Stimulated activated naive B cell treated with anti-CD40 and anti-IgM and Interleukin-4, amounts not matched to agents 10 μg/mL and 1 μg/mL and 100 μg/mL, for 72 hours (primary cell): ENCODE measurements around the gene LRFN5.
"Not testable (repeated sequence)": the region's sequence is repeated elsewhere in the genome, so short reads cannot be mapped to it uniquely, and the experiment has no call there.

Experiments used
- ATAC-seq, 2 donors: fragments of 150-1000 bp; cut with Tn5 transposase; replicated peaks; 2 replicates each; pipeline ENCODE4 v1.10.0; 2021; ENCODE audit warnings: moderate library complexity in 1 of 2
- DNase-seq: peaks from one replicate; pipeline ENCODE4 v3.0.0; 2021
- H3K27ac Mint-ChIP-seq: one replicate; pipeline ENCODE4 v1.8.0; 2022; ENCODE audit warnings: mild to moderate bottlenecking, mixed read lengths
- H3K27me3 Mint-ChIP-seq, 2 donors: one replicate each; pipeline ENCODE4 v1.8.0; 2022; ENCODE audit warnings: mixed read lengths in 2 of 2
- H3K36me3 Mint-ChIP-seq, 2 donors: one replicate each; pipeline ENCODE4 v1.8.0; 2022; ENCODE audit warnings: mixed read lengths in 2 of 2, mild to moderate bottlenecking in 1 of 2
- H3K4me1 Mint-ChIP-seq, 2 donors: one replicate each; pipeline ENCODE4 v1.8.0; 2022; ENCODE audit warnings: mixed read lengths in 2 of 2, mild to moderate bottlenecking in 1 of 2
- H3K4me3 Mint-ChIP-seq, 2 donors: one replicate each; pipeline ENCODE4 v1.8.0; 2022; ENCODE audit warnings: mild to moderate bottlenecking in 2 of 2, mixed read lengths in 2 of 2, moderate library complexity in 1 of 2
- H3K9me3 Mint-ChIP-seq, 2 donors: one replicate each; pipeline ENCODE4 v1.8.0; 2022; ENCODE audit warnings: mixed read lengths in 2 of 2, mild to moderate bottlenecking in 1 of 2

Gene LRFN5

GRCh38 chr14:41606532-41607303 is at the start of gene LRFN5:
Gene LRFN5 (plus strand): TSS chr14:41606876.
- DNase-seq: no peak
- no peaks in the 10 kb centered on the region for H3K36me3 Mint-ChIP-seq
- H3K9me3 Mint-ChIP-seq: no peaks in the 10 kb centered on the region
- H3K4me3 Mint-ChIP-seq: peak within 1 kb of the TSS; percentile 69 to 76
- H3K27me3 Mint-ChIP-seq: peaks cover 69 to 80% of the 10 kb centered on the region in 2 donors
- peak within 1 kb of the TSS; percentile 81 for H3K27ac Mint-ChIP-seq
- peak; percentile 42 to 49 for ATAC-seq
- peaks cover 25 to 35% of the 10 kb centered on the region in 2 donors for H3K4me1 Mint-ChIP-seq

GRCh38 chr14:41558490-41558889 is 48.2 kb upstream of the LRFN5 start:
- Mint-ChIP-seq H3K4me3 (no peak overlapping the region), H3K36me3 (no peaks in the 10 kb centered on the region), H3K4me1 (no peaks in the 10 kb centered on the region), H3K9me3 (peaks cover 0 to 1% of the 10 kb centered on the region in 2 donors), H3K27ac (no peak overlapping the region), H3K27me3 (no peaks in the 10 kb centered on the region)
- no peak for DNase-seq
- ATAC-seq: no peak

- H3K4me3 Mint-ChIP-seq, H3K27ac Mint-ChIP-seq, ATAC-seq, H3K36me3 Mint-ChIP-seq, H3K27me3 Mint-ChIP-seq, H3K4me1 Mint-ChIP-seq, H3K9me3 Mint-ChIP-seq, DNase-seq: not testable (repeated sequence)
Observed at GRCh38 chr14:41566864-41567263, 39.8 kb upstream of the LRFN5 start.

- ATAC-seq (no peak), DNase-seq (no peak)
- H3K4me1 Mint-ChIP-seq: no peaks in the 10 kb centered on the region
- no peaks in the 10 kb centered on the region for H3K27me3 Mint-ChIP-seq
- no peaks in the 10 kb centered on the region for H3K36me3 Mint-ChIP-seq
- peaks cover 2 to 6% of the 10 kb centered on the region in 2 donors for H3K9me3 Mint-ChIP-seq
- H3K27ac Mint-ChIP-seq: no peak overlapping the region
- H3K4me3 Mint-ChIP-seq: no peak overlapping the region
Observed at GRCh38 chr14:41568979-41569378, 37.7 kb upstream of the LRFN5 start.

GRCh38 chr14:41570415-41571155 is 36.1 kb upstream of the LRFN5 start:
- H3K4me1 Mint-ChIP-seq: no peaks in the 10 kb centered on the region
- ATAC-seq (no peak), DNase-seq (no peak)
- H3K36me3 Mint-ChIP-seq: no peaks in the 10 kb centered on the region
- peaks cover 4 to 6% of the 10 kb centered on the region in 2 donors for H3K9me3 Mint-ChIP-seq
- no peak overlapping the region for H3K4me3 Mint-ChIP-seq
- no peaks in the 10 kb centered on the region for H3K27me3 Mint-ChIP-seq
- H3K27ac Mint-ChIP-seq: no peak overlapping the region

- ATAC-seq: no peak
- H3K27me3 Mint-ChIP-seq: peaks cover 5 to 10% of the 10 kb centered on the region in 2 donors
Observed at GRCh38 chr14:41586237-41586636, 20.4 kb upstream of the LRFN5 start.

GRCh38 chr14:41597647-41598046 is 9.0 kb upstream of the LRFN5 start:
- peaks cover 5 to 8% of the 10 kb centered on the region in 2 donors for H3K27me3 Mint-ChIP-seq

More at GRCh38 chr14:41586237-41586636, 20.4 kb upstream of the LRFN5 start:
- DNase-seq: no peak
- H3K4me3 Mint-ChIP-seq: no peak overlapping the region
- no peaks in the 10 kb centered on the region for H3K9me3 Mint-ChIP-seq
- no peaks in the 10 kb centered on the region for H3K36me3 Mint-ChIP-seq
- H3K4me1 Mint-ChIP-seq: no peaks in the 10 kb centered on the region
- H3K27ac Mint-ChIP-seq: no peak overlapping the region

GRCh38 chr14:41599805-41600385 is 6.8 kb upstream of the LRFN5 start:
- H3K27me3 Mint-ChIP-seq: peaks cover 16 to 20% of the 10 kb centered on the region in 2 donors
- not testable (repeated sequence) for H3K4me1 Mint-ChIP-seq, H3K36me3 Mint-ChIP-seq, H3K27ac Mint-ChIP-seq, H3K4me3 Mint-ChIP-seq, ATAC-seq, H3K9me3 Mint-ChIP-seq, DNase-seq

More at GRCh38 chr14:41597647-41598046, 9.0 kb upstream of the LRFN5 start:
- ATAC-seq (no peak), DNase-seq (no peak)
- Mint-ChIP-seq H3K27ac (no peak overlapping the region), H3K4me3 (no peak overlapping the region), H3K9me3 (peaks cover 0 to 3% of the 10 kb centered on the region in 2 donors), H3K4me1 (no peaks in the 10 kb centered on the region), H3K36me3 (no peaks in the 10 kb centered on the region)

- ATAC-seq (no peak), DNase-seq (no peak)
- no peak overlapping the region for H3K27ac Mint-ChIP-seq
- no peak overlapping the region for H3K4me3 Mint-ChIP-seq
- H3K4me1 Mint-ChIP-seq: peaks cover 25 to 35% of the 10 kb centered on the region in 2 donors
- peaks cover 58 to 68% of the 10 kb centered on the region in 2 donors for H3K27me3 Mint-ChIP-seq
- no peaks in the 10 kb centered on the region for H3K36me3 Mint-ChIP-seq
- H3K9me3 Mint-ChIP-seq: no peaks in the 10 kb centered on the region
Observed at GRCh38 chr14:41604721-41605531, 1.8 kb upstream of the LRFN5 start.

GRCh38 chr14:41605550-41606281 is 960 bp upstream of the LRFN5 start:
- Mint-ChIP-seq H3K4me3 (peak overlapping the region in 1 of 2 donors; percentile 13), H3K27me3 (peaks cover 63 to 72% of the 10 kb centered on the region in 2 donors), H3K27ac (peak overlapping the region; percentile 81), H3K9me3 (no peaks in the 10 kb centered on the region), H3K4me1 (peaks cover 25 to 35% of the 10 kb centered on the region in 2 donors), H3K36me3 (no peaks in the 10 kb centered on the region)
- peak in 1 of 2 donors; percentile 15 for ATAC-seq
- DNase-seq: no peak

GRCh38 chr14:41606282-41606531 is 469 bp upstream of the LRFN5 start:
- peaks cover 25 to 35% of the 10 kb centered on the region in 2 donors for H3K4me1 Mint-ChIP-seq
- no peaks in the 10 kb centered on the region for H3K36me3 Mint-ChIP-seq
- ATAC-seq: no peak
- no peaks in the 10 kb centered on the region for H3K9me3 Mint-ChIP-seq
- no peak for DNase-seq
- H3K4me3 Mint-ChIP-seq: peak overlapping the region; percentile 62 to 69
- H3K27me3 Mint-ChIP-seq: peaks cover 66 to 75% of the 10 kb centered on the region in 2 donors
- peak overlapping the region; percentile 51 for H3K27ac Mint-ChIP-seq

- Mint-ChIP-seq H3K9me3 (no peaks in the 10 kb centered on the region), H3K36me3 (no peaks in the 10 kb centered on the region), H3K27ac (peak overlapping the region; percentile 2), H3K4me1 (peaks cover 25 to 35% of the 10 kb centered on the region in 2 donors), H3K27me3 (peaks cover 72 to 84% of the 10 kb centered on the region in 2 donors), H3K4me3 (peak overlapping the region; percentile 38 to 76)
- ATAC-seq (no peak), DNase-seq (no peak)
Observed at GRCh38 chr14:41607304-41607775, 664 bp downstream of the LRFN5 start.

- H3K27ac Mint-ChIP-seq: peak overlapping the region; percentile 56
- H3K4me1 Mint-ChIP-seq: peaks cover 25 to 35% of the 10 kb centered on the region in 2 donors
- H3K27me3 Mint-ChIP-seq: peaks cover 72 to 84% of the 10 kb centered on the region in 2 donors
- ATAC-seq: no peak
- H3K36me3 Mint-ChIP-seq: no peaks in the 10 kb centered on the region
- no peak for DNase-seq
- no peaks in the 10 kb centered on the region for H3K9me3 Mint-ChIP-seq
- H3K4me3 Mint-ChIP-seq: peak overlapping the region; percentile 51 to 76
Observed at GRCh38 chr14:41607966-41608663, 1.4 kb downstream of the LRFN5 start.
